ENCODE results near the gene ABHD16A. TPM values are rescaled to one million over a fixed set of nuclear protein-coding genes. Genes with fewer than 3 reads are reported as not detected.

The ABHD16A gene
- total RNA-seq, 4 donors from 2014 or later = 44.1 to 92.6 (median 63.1) TPM

GRCh38 chr6:31657406-31658157 lies 45.5 kb downstream of the ABHD16A start:
- Histone ChIP-seq H3K9me3 (no peaks in the 10 kb centered on the region), H3K4me1 (peaks cover 7 to 70% (median 14%) of the 10 kb centered on the region in 4 donors), H3K36me3 (peaks cover 0 to 25% (median 0%) of the 10 kb centered on the region in 3 donors), H3K27ac (no peak overlapping the region), H3K4me3 (no peak overlapping the region), H3K27me3 (no peaks in the 10 kb centered on the region)
- TF ChIP-seq CTCF (IDR thresholded peaks at IDR 0.05) (no peak), POLR2A (IDR thresholded peaks at IDR 0.05) (no peak)
- no peak for DNase-seq

GRCh38 chr6:31655349-31656237 lies 47.5 kb downstream of the ABHD16A start, which contains the start of gene APOM:
Gene APOM (plus strand): TSS chr6:31655894. CDS start chr6:31655967, 73 bp downstream.
- Histone ChIP-seq H3K4me3 (peak within 1 kb of the TSS in 1 of 4 donors; percentile 15), H3K27ac (peak within 1 kb of the TSS in 1 of 4 donors; percentile 45), H3K27me3 (no peaks in the 10 kb centered on the region), H3K4me1 (peaks cover 7 to 64% (median 21%) of the 10 kb centered on the region in 4 donors), H3K36me3 (peaks cover 0 to 18% (median 0%) of the 10 kb centered on the region in 3 donors), H3K9me3 (no peaks in the 10 kb centered on the region)
- DNase-seq = no peak
- TF ChIP-seq CTCF (IDR thresholded peaks at IDR 0.05) (peak in 1 of 6 experiments; percentile 3), POLR2A (IDR thresholded peaks at IDR 0.05) (no peak)

- H3K9me3 ChIP-seq = no peaks in the 10 kb centered on the region
- no peak for TF ChIP-seq CTCF (IDR thresholded peaks at IDR 0.05)
- TF ChIP-seq POLR2A (IDR thresholded peaks at IDR 0.05) = no peak
- H3K4me1 ChIP-seq = peaks cover 7 to 63% (median 21%) of the 10 kb centered on the region in 4 donors
- no peak overlapping the region for H3K4me3 ChIP-seq
- DNase-seq = no peak
- H3K27me3 ChIP-seq = no peaks in the 10 kb centered on the region
- H3K36me3 ChIP-seq = peaks cover 0 to 24% (median 0%) of the 10 kb centered on the region in 3 donors
- peak overlapping the region in 1 of 4 donors; percentile 45 for H3K27ac ChIP-seq
Observed at GRCh38 chr6:31654574-31655348, 48.4 kb downstream of the ABHD16A start.

- no peaks in the 10 kb centered on the region for H3K27me3 ChIP-seq
- peaks cover 0 to 38% (median 0%) of the 10 kb centered on the region in 3 donors for H3K36me3 ChIP-seq
- TF ChIP-seq POLR2A (IDR thresholded peaks at IDR 0.05) = peak; percentile 31 to 88
- TF ChIP-seq CTCF (IDR thresholded peaks at IDR 0.05) = no peak
- H3K9me3 ChIP-seq = no peaks in the 10 kb centered on the region
- peak in 2 of 3 donors; percentile 92 to 96 for DNase-seq
- H3K4me1 ChIP-seq = peaks cover 0 to 47% (median 8%) of the 10 kb centered on the region in 4 donors
- H3K27ac ChIP-seq = peak overlapping the region; percentile 93 to 99 (median 98)
- H3K4me3 ChIP-seq = peak overlapping the region; percentile 75 to 81 (median 80)
Observed at GRCh38 chr6:31652925-31653724, 50.0 kb downstream of the ABHD16A start.

Measured in Peyer's patch (tissue), 4 donors.